MM.1S (cell line): ENCODE data around the gene APLN.

Source experiments
- DNase-seq: peaks from one replicate; pipeline ENCODE4 v3.0.0-alpha.2; 2015
- H2AFZ ChIP-seq: fragments of 300-600 bp; sonication (generic); 2 replicates; pipeline ENCODE4 v1.6.0; 2016; ENCODE audit warnings: antibody characterized with exemption, low read length
- H3F3A ChIP-seq: fragments of 300-600 bp; sonication (generic); 2 replicates; pipeline ENCODE4 v1.6.1; 2016; ENCODE audit warnings: mild to moderate bottlenecking, antibody characterized with exemption, low read length, moderate library complexity, mixed read lengths; ENCODE audit not compliant: insufficient read depth
- H3K27ac ChIP-seq: fragments of 300-600 bp; sonication (generic); 2 replicates; pipeline ENCODE4 v1.5.1; 2016; ENCODE audit warnings: mild to moderate bottlenecking, low read length
- H3K27me3 ChIP-seq: fragments of 300-600 bp; sonication (generic); replicated peaks from 2 replicates; pipeline ENCODE4 v1.6.0; 2016; ENCODE audit warnings: low read length; ENCODE audit not compliant: insufficient read depth
- H3K36me3 ChIP-seq: fragments of 300-600 bp; sonication (generic); replicated peaks from 2 replicates; pipeline ENCODE4 v1.6.1; 2016; ENCODE audit warnings: mild to moderate bottlenecking, low read length, mixed read lengths; ENCODE audit not compliant: insufficient read depth
- H3K4me1 ChIP-seq: fragments of 300-600 bp; sonication (generic); 2 replicates; pipeline ENCODE4 v1.6.1; 2016; ENCODE audit warnings: low read length, mixed read lengths
- H3K4me2 ChIP-seq: fragments of 300-600 bp; sonication (generic); 2 replicates; pipeline ENCODE4 v1.6.0; 2016; ENCODE audit warnings: low read depth, low read length
- H3K4me3 ChIP-seq: fragments of 300-600 bp; sonication (generic); 2 replicates; pipeline ENCODE4 v1.5.1; 2016; ENCODE audit warnings: low read length, mixed read lengths
- H3K79me2 ChIP-seq: fragments of 300-600 bp; sonication (generic); 2 replicates; pipeline ENCODE4 v1.6.1; 2016; ENCODE audit warnings: mixed run types, low read length, mixed read lengths
- H3K9ac ChIP-seq: fragments of 300-600 bp; sonication (generic); 2 replicates; pipeline ENCODE4 v1.6.1; 2016; ENCODE audit warnings: low read length, mixed read lengths
- H3K9me2 ChIP-seq: fragments of 300-600 bp; sonication (generic); replicated peaks from 2 replicates; pipeline ENCODE4 v1.6.1; 2016; ENCODE audit warnings: mild to moderate bottlenecking, low read length, mixed read lengths; ENCODE audit not compliant: insufficient read depth
- H3K9me3 ChIP-seq: fragments of 300-600 bp; sonication (generic); replicated peaks from 2 replicates; pipeline ENCODE4 v1.6.1; 2016; ENCODE audit warnings: mild to moderate bottlenecking, low read length, mixed read lengths; ENCODE audit not compliant: insufficient read depth
- H4K20me1 ChIP-seq: fragments of 300-600 bp; sonication (generic); 2 replicates; pipeline ENCODE4 v1.6.1; 2016; ENCODE audit warnings: mild to moderate bottlenecking, low read length, moderate library complexity, mixed read lengths; ENCODE audit not compliant: insufficient read depth
- CTCF ChIP-seq: fragments of 300-600 bp; sonication (generic); IDR thresholded peaks from 2 replicates; pipeline ENCODE4 v1.5.1; 2016; ENCODE audit warnings: antibody characterized with exemption, low read length, mixed read lengths
- EZH2 ChIP-seq: fragments of 300-600 bp; sonication (generic); optimal IDR thresholded peaks from 2 replicates; pipeline ENCODE3; 2017; ENCODE audit warnings: low read depth, mild to moderate bottlenecking, antibody characterized with exemption, low read length, mixed read lengths
- EZH2phosphoT487 ChIP-seq: fragments of 300-600 bp; sonication (generic); IDR thresholded peaks from 2 replicates; pipeline ENCODE4 v1.6.1; 2018; ENCODE audit warnings: antibody characterized with exemption, low read length

Gene APLN

GRCh38 chrX:129694805-129695204, 40.0 kb upstream of the APLN start:
- H3K27me3 ChIP-seq, result no peaks in the 10 kb centered on the region
- H3K79me2 ChIP-seq, result no peaks in the 10 kb centered on the region
- DNase-seq, result no peak
- no peak overlapping the region for H3K4me3 ChIP-seq
- H3K9ac ChIP-seq, result no peak overlapping the region
- no peaks in the 10 kb centered on the region for H3K9me3 ChIP-seq
- no peaks in the 10 kb centered on the region for H4K20me1 ChIP-seq
- H3K9me2 ChIP-seq, result no peaks in the 10 kb centered on the region
- no peaks in the 10 kb centered on the region for H3F3A ChIP-seq
- no peaks in the 10 kb centered on the region for H3K36me3 ChIP-seq
- no peaks in the 10 kb centered on the region for H3K4me1 ChIP-seq
- no peak overlapping the region for H3K4me2 ChIP-seq
- H2AFZ ChIP-seq, result no peak overlapping the region
- H3K27ac ChIP-seq, result no peak overlapping the region
- no peak for TF ChIP-seq EZH2
- TF ChIP-seq EZH2phosphoT487, result no peak
- TF ChIP-seq CTCF, result no peak

GRCh38 chrX:129693354-129693753, 38.6 kb upstream of the APLN start:
- TF ChIP-seq EZH2 (no peak), EZH2phosphoT487 (no peak), CTCF (no peak)
- no peaks in the 10 kb centered on the region for H3K4me1 ChIP-seq
- H3K79me2 ChIP-seq, result no peaks in the 10 kb centered on the region
- H3K9me2 ChIP-seq, result no peaks in the 10 kb centered on the region
- H3K4me3 ChIP-seq, result no peak overlapping the region
- no peak for DNase-seq
- H3K36me3 ChIP-seq, result no peaks in the 10 kb centered on the region
- no peaks in the 10 kb centered on the region for H3F3A ChIP-seq
- H3K9ac ChIP-seq, result no peak overlapping the region
- no peak overlapping the region for H3K4me2 ChIP-seq
- H3K9me3 ChIP-seq, result no peaks in the 10 kb centered on the region
- no peaks in the 10 kb centered on the region for H3K27me3 ChIP-seq
- no peak overlapping the region for H2AFZ ChIP-seq
- H4K20me1 ChIP-seq, result no peaks in the 10 kb centered on the region
- no peak overlapping the region for H3K27ac ChIP-seq

- H3K4me1 ChIP-seq, result no peaks in the 10 kb centered on the region
- no peak overlapping the region for H3K4me3 ChIP-seq
- H3K36me3 ChIP-seq, result no peaks in the 10 kb centered on the region
- no peak overlapping the region for H3K4me2 ChIP-seq
- H3F3A ChIP-seq, result no peaks in the 10 kb centered on the region
- H3K27me3 ChIP-seq, result no peaks in the 10 kb centered on the region
- no peak for TF ChIP-seq EZH2phosphoT487
- H3K27ac ChIP-seq, result no peak overlapping the region
- no peaks in the 10 kb centered on the region for H3K9me2 ChIP-seq
- no peak overlapping the region for H2AFZ ChIP-seq
- no peak overlapping the region for H3K9ac ChIP-seq
- DNase-seq, result no peak
- H3K79me2 ChIP-seq, result no peaks in the 10 kb centered on the region
- H4K20me1 ChIP-seq, result no peaks in the 10 kb centered on the region
- no peaks in the 10 kb centered on the region for H3K9me3 ChIP-seq
These were observed 35.7 kb upstream of the APLN start for GRCh38 chrX:129690435-129690834.

GRCh38 chrX:129689796-129690195, 35.0 kb upstream of the APLN start:
- Histone ChIP-seq H2AFZ (no peak overlapping the region), H3K79me2 (no peaks in the 10 kb centered on the region), H3K27me3 (no peaks in the 10 kb centered on the region), H3K9me2 (no peaks in the 10 kb centered on the region), H3K4me3 (no peak overlapping the region), H3F3A (no peaks in the 10 kb centered on the region), H3K9me3 (no peaks in the 10 kb centered on the region), H3K27ac (no peak overlapping the region), H3K9ac (no peak overlapping the region), H3K4me2 (no peak overlapping the region), H3K36me3 (no peaks in the 10 kb centered on the region), H4K20me1 (no peaks in the 10 kb centered on the region), H3K4me1 (no peaks in the 10 kb centered on the region)
- DNase-seq, result no peak
- TF ChIP-seq EZH2phosphoT487, result no peak
- TF ChIP-seq CTCF, result no peak
- TF ChIP-seq EZH2, result no peak
